NAMALWA (cell line): ENCODE results near the gene FOXO3.
"Not testable (repeated sequence)": the region's sequence is repeated elsewhere in the genome, so short reads cannot be mapped to it uniquely, and the experiment has no call there.

Source experiments
- DNase-seq: peaks from one replicate; pipeline ENCODE4 v3.0.0-alpha.2; 2015; ENCODE audit warnings: low spot score

FOXO3 gene

DNA sequence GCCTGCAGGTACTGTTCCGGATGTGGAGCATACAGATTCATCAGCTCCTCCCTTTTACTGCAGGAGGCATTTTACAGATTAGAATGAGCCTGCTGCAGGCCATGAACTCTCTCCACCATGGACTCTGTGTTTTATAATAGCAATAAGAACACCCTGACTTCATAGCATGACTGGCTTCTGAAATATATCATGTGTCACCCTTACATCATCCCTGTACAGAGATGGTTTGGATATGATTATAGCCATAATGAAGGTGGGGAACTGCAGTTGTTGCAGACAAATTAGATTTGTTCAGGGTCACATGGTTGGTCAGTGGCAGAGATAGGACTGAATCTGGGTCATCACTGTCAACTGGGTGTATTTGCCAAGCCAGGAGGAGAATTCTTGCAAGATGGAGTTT is 100.7 kb downstream of the FOXO3 start:
- no peak for DNase-seq

- no peak for DNase-seq
Measured at GRCh38 chr6:108661982-108662381, 101.3 kb downstream of the FOXO3 start.

DNA sequence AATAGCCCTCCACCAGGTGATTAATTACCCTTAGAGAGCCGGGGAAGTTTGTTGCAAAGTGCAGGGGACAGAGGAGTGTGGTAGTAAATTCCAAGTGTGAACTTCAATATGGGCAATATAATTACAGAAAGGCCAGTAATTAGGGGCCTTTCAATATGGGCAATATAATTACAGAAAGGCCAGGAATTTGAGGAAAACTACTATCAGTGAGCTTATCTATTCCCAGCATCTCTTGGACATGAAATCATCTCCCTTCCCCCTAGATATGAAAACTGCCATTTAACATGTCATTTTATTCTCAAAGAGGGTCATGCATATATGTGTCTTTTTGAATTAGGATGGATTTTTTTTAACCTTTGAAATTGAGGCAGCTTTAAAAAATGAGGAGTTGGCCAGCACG is 102.0 kb downstream of the FOXO3 start:
- no peak for DNase-seq

DNA sequence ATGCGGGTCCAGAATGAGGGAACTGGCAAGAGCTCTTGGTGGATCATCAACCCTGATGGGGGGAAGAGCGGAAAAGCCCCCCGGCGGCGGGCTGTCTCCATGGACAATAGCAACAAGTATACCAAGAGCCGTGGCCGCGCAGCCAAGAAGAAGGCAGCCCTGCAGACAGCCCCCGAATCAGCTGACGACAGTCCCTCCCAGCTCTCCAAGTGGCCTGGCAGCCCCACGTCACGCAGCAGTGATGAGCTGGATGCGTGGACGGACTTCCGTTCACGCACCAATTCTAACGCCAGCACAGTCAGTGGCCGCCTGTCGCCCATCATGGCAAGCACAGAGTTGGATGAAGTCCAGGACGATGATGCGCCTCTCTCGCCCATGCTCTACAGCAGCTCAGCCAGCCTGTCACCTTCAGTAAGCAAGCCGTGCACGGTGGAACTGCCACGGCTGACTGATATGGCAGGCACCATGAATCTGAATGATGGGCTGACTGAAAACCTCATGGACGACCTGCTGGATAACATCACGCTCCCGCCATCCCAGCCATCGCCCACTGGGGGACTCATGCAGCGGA is 102.9 kb downstream of the FOXO3 start:
- not testable (repeated sequence) for DNase-seq

DNA sequence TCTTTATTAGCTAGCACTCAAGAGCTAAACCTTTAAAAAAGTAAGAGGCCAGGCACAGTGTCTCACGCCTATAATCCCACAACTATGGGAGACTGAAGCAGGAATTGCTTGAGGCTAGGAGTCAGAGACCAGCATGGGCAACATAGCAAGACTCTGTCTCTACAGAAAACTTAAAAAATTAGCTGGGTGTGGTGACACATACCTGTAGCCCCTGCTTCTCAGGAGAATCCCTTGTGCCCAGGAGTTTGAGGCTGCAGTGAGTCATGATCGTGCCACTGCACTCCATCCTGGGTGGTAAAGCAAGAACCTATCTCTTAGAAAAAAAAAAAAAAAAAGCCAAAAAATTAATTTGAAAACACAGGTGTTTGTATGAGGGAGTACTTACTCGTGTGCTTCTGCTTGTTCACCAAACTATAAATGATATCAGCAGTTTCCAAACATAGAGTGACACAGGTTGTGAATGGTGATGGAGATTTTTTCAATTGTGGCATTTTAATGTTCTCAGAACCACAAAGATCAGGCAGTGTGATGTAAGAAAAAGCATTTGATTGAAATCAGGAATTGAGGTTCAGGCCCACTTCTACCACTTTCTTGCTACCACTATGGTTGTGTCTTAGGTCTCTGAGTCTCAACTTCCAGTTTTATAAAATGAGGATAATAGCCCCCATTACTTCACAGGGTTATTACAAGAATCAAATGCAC is 104.9 kb downstream of the FOXO3 start:
- DNase-seq, result no peak

DNA sequence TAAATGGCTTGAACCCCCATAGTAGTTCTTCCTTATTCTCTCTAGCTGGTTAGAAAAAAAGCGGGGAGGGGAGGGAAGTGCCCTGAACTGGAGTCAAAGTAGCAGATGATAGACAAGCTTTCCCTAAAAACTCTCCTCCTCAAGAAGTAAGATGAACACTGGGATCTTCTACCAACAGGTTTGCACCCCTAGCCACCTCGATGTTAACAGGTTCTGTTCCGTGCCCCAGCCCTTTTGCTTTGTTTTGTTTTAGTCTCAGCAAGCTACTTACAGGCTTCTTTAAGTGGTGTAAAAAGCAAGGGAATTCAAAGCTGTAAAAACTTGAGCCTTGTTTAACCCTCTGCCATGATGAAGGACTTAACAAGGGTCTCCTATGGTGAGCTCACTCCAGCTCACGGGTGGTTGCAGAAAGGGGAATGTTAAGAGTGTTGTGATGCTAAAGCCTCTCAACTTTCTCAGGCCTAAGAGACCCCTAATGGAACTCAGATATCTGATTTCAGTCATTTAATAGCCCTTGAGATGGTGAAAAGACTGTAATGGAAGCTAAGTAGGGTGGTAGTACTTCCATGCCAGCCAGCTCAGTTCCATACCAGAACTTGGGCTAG is 106.0 kb downstream of the FOXO3 start:
- DNase-seq, result no peak

DNA sequence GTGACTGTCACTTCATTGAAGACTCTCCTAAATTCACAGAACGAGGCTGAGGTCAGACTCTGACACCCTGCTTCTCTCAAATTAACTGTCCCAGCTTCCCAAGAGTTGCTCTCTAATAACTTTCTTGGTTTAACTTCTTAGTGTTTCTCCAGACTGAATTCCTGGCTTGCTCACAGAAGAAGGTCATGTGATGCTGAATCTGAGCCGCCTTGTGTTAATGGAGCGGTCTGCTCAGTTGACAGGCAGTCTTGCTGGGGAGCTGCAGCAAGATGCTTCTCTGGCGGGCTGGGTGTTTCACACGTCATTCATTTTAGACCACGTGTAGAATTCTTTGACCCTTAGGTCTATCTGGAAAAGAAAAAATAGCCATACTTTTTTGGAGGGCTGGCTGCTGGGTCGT is 107.3 kb downstream of the FOXO3 start:
- DNase-seq, result no peak

DNA sequence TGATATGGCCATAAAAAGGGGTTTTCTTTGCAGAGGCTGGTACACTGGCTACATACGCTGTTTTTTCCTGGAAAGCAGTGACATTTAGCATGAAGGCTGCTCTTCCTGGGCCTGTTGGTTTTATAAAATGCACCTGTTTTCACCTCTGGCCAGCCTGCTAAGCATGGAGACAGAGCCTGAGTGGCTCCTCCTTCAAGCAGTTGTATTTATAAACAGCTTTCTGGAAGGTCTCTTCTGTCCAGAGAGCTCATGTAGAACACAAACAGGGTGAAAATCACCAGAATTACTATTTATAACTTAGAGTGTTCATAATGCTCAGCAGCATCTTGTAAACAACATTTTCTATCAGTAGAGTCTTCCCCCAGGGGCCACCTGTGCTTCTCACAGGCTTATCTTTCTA is 109.0 kb downstream of the FOXO3 start:
- no peak for DNase-seq

DNA sequence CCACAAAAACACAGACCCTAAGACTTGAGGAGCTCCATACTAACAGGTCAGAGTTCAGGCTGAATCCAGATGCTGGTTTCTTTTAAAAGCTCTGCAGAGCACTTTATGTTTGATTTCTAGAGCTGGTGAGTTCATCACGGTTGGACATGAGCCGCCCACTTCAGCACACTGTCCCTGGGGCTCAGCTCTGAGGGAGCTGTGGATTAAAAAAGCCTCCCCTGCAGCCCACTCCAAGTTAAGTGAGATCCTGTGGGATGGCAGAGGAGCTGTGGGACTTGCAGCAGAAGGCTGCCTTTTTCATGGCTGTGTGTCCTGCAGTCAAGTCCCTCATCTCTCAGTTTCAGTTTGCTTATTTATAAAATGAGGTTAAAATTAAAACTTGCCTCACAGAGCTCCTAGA is 110.5 kb downstream of the FOXO3 start:
- no peak for DNase-seq

DNA sequence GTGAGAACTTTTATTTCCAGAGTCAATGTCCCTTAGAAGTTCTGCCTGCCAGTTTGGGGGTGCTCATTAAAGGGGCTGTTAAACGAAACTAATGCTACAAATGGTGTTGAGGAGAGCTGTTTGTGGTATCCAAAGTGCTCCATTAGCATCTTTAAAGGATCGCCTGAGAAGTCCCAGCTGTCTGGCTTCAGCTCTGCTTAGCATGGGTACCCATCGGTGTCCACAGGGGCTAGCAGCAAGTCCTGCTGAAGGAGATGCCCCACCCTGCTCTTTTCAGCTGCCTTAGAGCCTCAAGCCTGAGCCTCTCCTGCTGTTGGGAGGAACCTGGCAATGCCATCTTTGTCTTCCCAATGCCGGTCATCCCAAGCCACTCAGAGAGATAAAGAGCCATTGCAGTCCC is 111.1 kb downstream of the FOXO3 start:
- DNase-seq, result no peak

GRCh38 chr6:108672641-108673040 is 111.9 kb downstream of the FOXO3 start:
- DNase-seq, result no peak

DNA sequence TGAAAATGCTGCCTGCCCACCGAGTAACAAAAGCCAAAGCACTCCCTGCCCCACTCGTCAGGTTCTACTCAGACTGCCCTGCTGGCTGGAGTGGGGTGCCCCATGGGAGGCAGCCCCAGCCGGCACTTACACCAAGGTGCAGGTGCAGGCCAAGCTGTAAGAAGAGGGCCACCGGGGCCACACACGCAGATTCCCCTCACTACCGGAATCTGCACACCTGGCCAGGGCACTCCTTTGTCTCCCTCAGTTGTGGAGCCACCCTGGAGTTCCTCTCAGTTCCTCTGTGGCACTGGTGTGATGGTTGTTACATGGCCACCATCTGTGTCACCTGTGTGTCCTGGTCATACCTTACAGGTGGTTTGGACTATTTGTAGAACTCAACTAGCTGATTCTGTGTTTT is 112.4 kb downstream of the FOXO3 start:
- no peak for DNase-seq

DNA sequence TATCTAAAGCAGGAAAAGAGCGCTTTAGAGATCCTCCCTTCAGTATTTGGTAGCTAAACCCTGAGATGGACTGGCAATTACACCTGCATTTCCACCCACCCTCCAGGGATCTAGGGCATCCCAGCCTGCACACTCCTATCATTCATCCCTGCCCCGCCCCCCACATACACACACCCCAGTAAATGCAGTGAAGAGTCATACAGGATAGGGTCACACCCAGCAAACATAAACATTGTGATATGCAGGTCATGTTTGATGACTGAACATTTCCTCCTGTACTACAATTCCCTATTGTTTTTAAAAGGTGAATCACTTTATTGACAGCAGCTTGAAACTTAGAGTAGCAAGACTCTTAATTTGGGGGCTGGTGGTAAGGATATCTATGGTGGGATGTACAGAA is 112.9 kb downstream of the FOXO3 start:
- DNase-seq, result no peak

DNA sequence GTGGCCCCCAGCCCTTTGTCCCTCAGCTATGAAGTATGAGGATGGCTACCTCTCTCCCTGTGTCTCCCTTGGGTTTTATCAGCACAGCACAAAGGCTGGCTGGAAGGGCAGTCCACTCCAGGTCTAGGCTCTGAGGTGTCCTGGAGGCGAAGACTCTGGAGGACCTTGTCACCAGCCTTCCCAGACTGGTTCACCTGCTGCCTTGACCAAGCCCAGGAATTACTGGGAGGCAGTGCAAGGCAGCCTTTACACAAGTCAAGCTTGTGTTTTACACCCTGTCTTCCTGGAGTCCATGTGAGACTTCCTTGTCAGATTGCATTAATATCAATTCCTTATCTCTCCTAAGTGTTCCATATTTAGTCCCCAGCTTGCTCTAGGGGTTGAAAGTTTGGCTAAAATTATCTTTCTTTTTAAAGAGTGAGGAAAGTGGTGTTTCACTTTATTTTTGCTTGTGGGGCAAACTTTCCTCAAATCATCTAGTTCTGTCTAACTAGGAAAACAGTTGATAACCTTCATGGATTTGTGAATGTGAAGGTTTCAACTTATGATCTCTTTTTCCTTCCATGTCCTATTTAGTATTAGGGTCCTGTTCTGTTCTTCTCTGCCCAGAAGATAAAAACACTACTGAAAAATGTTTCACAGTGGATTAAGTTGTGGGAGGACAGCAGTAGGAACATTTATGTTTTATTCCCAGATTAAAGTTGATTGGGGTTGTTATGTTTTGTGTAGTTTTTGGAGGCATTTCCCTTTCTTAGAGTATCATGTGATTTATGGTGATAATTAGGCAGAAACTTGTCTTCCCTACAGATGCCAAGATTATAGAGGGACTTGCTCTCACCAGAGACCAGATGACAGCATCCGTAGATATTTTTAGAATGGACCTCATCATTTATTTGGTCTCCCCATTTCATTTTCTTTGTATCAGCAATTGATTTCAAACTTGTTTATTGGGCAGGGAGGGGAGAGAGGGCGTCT is 114.8 kb downstream of the FOXO3 start:
- no peak for DNase-seq

- DNase-seq, result no peak
Measured at GRCh38 chr6:108676555-108676954, 115.8 kb downstream of the FOXO3 start.

- DNase-seq, result no peak
Measured at GRCh38 chr6:108677357-108677756, 116.6 kb downstream of the FOXO3 start.

- no peak for DNase-seq
Measured at GRCh38 chr6:108677894-108678293, 117.2 kb downstream of the FOXO3 start.

DNA sequence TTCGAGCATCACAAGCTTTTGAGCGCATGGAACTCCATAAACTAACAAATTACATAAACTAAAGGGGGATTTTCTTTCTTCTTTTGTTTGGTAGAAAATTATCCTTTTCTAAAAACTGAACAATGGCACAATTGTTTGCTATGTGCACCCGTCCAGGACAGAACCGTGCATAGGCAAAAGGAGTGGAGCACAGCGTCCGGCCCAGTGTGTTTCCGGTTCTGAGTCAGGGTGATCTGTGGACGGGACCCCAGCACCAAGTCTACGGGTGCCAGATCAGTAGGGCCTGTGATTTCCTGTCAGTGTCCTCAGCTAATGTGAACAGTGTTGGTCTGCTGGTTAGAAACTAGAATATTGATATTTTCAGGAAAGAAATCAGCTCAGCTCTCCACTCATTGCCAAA is 119.6 kb downstream of the FOXO3 start:
- DNase-seq, result not testable (repeated sequence)

GRCh38 chr6:108681721-108682120 is 121.0 kb downstream of the FOXO3 start:
- not testable (repeated sequence) for DNase-seq

- not testable (repeated sequence) for DNase-seq
Measured at GRCh38 chr6:108682383-108683119, 121.8 kb downstream of the FOXO3 start.

GRCh38 chr6:108683976-108684375 is 123.3 kb downstream of the FOXO3 start:
- DNase-seq, result not testable (repeated sequence)
